ENCODE data around the gene SPRYD3. TPM values are rescaled to one million over a fixed set of nuclear protein-coding genes. Genes with fewer than 3 reads are reported as not detected.

SPRYD3 gene, protein sequence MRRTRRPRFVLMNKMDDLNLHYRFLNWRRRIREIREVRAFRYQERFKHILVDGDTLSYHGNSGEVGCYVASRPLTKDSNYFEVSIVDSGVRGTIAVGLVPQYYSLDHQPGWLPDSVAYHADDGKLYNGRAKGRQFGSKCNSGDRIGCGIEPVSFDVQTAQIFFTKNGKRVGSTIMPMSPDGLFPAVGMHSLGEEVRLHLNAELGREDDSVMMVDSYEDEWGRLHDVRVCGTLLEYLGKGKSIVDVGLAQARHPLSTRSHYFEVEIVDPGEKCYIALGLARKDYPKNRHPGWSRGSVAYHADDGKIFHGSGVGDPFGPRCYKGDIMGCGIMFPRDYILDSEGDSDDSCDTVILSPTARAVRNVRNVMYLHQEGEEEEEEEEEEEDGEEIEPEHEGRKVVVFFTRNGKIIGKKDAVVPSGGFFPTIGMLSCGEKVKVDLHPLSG
- 10 to 100 TPM; 19.0 to 20.2 TPM for total RNA-seq

DNA sequence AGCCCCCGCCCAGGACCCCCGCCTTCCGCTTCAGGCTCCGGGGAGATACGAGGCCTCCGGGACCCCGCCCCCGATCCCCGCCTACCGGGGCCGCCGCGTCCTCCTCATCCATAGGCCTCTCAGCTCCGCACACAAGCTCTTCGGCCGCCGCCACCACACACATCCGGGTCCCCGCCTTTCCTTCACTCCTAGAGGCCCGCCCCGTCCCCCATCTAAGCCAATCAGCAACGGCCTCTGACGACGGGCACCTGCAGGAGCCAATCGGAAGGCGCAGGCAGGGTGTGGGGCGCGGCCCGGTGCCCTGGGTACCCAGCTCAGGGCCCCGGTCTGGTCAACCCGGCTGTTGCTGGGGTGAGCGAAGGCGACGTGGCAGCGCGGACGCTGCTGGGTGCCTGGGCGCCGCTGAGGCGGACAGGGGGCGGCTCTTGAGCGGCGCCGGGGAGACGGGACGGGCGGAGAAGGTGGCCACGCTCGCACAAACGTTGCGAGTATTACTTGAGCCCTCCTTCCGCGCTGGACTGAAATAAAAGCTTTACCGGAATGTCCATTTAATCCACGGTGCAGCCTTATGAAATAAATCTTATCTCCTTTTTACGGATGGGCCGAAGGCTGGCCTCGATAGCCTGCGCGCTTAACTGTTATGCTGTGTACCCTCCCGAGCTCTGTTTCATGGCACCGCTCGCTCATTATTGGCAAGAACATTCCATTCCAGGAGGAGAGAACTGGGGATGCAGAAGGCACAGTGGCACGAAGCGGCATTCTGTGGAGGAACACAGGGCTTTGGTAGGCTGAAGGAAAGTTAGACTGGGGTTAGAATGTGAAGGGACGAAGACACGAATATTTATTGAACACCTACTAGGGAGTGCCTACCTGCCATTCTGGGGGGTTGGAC lies at the start of gene SPRYD3:
SPRYD3 (minus strand) TSS at position 165 of the 892 bp plus-strand sequence; CDS start at position 108, 57 bp downstream.
- Mint-ChIP-seq H3K27ac (peak within 1 kb of the TSS; percentile 95), H3K27me3 (no peaks in the 10 kb centered on the region), H3K4me1 (peaks cover 37% of the 10 kb centered on the region), H3K4me3 (peak within 1 kb of the TSS; percentile 90), H3K9me3 (peaks cover 2% of the 10 kb centered on the region), H3K36me3 (ENCODE audit: low read depth) (peaks cover 30% of the 10 kb centered on the region)
- POLR2A ChIA-PET = interaction anchor here (0.7 to 1.4 kb wide), 3 partner anchors 12 to 73 kb away, joined by 3 to 6 read pairs (median 5); partner anchors contain the start of gene EIF4B
- CTCF ChIA-PET = interaction anchor here (0.7 to 4.3 kb wide), 14 partner anchors 8 to 80 kb away, joined by 3 to 39 read pairs (median 4); partner anchors contain the start of gene SOAT2
- peak; percentile 97 for DNase-seq

DNA sequence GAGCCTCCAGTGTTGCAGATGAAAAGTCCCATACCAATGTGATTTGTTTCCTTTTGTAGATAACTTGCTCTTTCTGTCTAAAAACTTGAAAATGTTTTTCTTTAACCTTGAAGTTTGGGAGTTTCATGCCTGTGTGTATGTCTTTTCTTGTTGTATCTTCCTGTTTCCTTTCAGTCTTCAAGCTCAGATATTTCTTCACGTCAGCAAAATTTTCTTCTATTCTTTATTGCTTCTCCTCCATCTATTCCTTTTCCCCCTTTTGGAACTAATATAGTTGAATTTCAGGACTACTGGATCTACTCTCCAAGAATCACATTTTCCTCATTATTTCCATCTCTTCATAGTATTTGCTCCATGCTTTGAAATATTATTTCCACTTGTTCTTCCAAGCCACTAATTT lies 48.0 kb upstream of the SPRYD3 start:
- no peak for DNase-seq
- peaks cover 4% of the 10 kb centered on the region for H3K27me3 Mint-ChIP-seq
- peaks cover 3% of the 10 kb centered on the region for H3K4me1 Mint-ChIP-seq
- no peaks in the 10 kb centered on the region for H3K36me3 Mint-ChIP-seq (ENCODE audit: low read depth)
- H3K9me3 Mint-ChIP-seq = no peaks in the 10 kb centered on the region
- ChIA-PET POLR2A (no interaction called here), CTCF (no interaction called here)
- H3K4me3 Mint-ChIP-seq = no peak overlapping the region
- no peak overlapping the region for H3K27ac Mint-ChIP-seq

DNA sequence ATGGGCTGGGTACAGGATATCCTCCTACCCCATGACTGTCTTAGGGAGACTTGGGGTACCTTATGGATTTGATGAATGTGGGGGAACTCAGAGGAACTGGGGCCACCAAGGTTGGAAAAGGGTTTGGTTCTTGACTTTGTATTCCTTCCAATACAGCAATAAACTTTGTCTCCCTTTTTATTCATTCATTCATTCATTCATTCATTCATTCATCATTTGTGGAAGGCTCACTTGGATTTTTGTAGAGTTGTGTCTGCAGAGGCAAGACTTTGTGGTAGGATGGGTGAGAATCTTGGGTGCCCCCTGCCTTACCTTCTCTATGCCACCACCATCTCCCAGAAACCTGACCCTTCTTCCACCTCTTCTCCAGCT lies 45.1 kb upstream of the SPRYD3 start:
- H3K36me3 Mint-ChIP-seq (ENCODE audit: low read depth) = no peaks in the 10 kb centered on the region
- POLR2A ChIA-PET = no interaction called here
- CTCF ChIA-PET = no interaction called here
- peaks cover 3% of the 10 kb centered on the region for H3K4me1 Mint-ChIP-seq
- DNase-seq = no peak
- H3K27ac Mint-ChIP-seq = no peak overlapping the region
- no peaks in the 10 kb centered on the region for H3K9me3 Mint-ChIP-seq
- peaks cover 4% of the 10 kb centered on the region for H3K27me3 Mint-ChIP-seq
- no peak overlapping the region for H3K4me3 Mint-ChIP-seq

DNA sequence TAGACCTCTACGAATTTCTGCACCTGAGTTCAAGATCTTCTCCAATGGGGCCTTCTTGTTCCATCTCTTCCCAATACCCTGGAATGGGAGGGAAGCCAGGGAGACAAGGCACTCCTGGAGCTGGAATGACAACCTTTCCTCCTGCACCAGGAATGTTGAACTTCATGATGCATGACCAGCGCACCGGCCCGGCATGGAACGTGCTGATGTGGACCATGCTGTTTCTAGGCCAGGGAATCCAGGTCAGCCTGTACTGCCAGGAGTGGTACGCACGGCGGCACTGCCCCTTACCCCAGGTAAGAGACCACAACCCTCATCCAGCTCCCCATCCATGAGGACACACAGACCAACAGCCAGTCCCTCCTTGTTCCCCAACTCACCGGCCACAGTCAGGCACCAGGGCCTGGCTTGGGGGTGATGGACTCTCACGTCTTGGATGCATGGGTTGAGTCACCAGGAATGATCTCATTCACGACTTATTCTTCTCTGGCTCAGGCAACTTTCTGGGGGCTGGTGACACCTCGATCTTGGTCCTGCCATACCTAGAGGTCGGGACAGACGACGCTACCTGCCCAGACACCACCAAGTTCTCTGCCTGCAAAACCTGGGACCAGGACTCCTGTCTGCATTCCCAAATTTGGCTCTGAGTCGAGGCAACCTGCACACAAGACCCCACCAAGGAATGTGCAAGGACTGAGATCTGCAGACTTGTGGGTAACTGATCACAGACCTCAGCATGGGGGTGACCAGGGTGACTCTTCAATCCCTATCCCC lies 44.6 kb upstream of the SPRYD3 start:
- peaks cover 4% of the 10 kb centered on the region for H3K27me3 Mint-ChIP-seq
- CTCF ChIA-PET = interaction anchor here (1.0 to 1.2 kb wide), 2 partner anchors 25 to 39 kb away, joined by 3 read pairs; no protein-coding TSS in a partner anchor
- H3K36me3 Mint-ChIP-seq (ENCODE audit: low read depth) = no peaks in the 10 kb centered on the region
- no peak overlapping the region for H3K4me3 Mint-ChIP-seq
- no peak overlapping the region for H3K27ac Mint-ChIP-seq
- no peak for DNase-seq
- peaks cover 3% of the 10 kb centered on the region for H3K4me1 Mint-ChIP-seq
- no peaks in the 10 kb centered on the region for H3K9me3 Mint-ChIP-seq
- POLR2A ChIA-PET = interaction anchor here (0.6 kb wide), 1 partner anchor 1042 kb away, joined by 3 read pairs; no protein-coding TSS in a partner anchor

DNA sequence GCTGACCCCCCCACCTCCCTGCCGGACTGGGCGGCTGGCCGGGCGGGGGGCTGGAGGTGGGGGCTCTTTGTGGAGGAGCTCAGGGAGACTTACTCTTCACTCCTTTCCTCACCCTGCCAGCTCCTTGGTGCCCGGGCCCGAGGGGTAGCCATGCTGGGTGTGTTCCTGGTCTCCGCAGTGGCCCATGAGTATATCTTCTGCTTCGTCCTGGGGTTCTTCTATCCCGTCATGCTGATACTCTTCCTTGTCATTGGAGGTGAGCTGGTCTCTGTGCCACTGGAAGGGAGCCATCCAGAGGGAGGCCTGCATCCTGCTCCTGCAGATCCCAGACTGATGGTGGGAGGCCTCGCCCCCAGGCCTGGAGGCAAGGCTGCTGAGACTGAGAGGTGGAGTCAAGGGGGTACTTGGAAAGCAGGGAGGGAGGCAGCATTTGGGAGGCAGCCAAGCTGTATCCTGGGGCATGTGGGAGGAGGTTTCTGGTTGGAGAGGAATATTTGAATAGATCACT lies 43.8 kb upstream of the SPRYD3 start:
- CTCF ChIA-PET = interaction anchor here (1.0 to 1.2 kb wide), 2 partner anchors 24 to 38 kb away, joined by 3 read pairs; no protein-coding TSS in a partner anchor
- H3K4me3 Mint-ChIP-seq = no peak overlapping the region
- peaks cover 3% of the 10 kb centered on the region for H3K4me1 Mint-ChIP-seq
- no peaks in the 10 kb centered on the region for H3K9me3 Mint-ChIP-seq
- POLR2A ChIA-PET = interaction anchor here (0.6 kb wide), 1 partner anchor 1041 kb away, joined by 3 read pairs; no protein-coding TSS in a partner anchor
- DNase-seq = no peak
- no peaks in the 10 kb centered on the region for H3K36me3 Mint-ChIP-seq (ENCODE audit: low read depth)
- no peak overlapping the region for H3K27ac Mint-ChIP-seq
- peaks cover 4% of the 10 kb centered on the region for H3K27me3 Mint-ChIP-seq

DNA sequence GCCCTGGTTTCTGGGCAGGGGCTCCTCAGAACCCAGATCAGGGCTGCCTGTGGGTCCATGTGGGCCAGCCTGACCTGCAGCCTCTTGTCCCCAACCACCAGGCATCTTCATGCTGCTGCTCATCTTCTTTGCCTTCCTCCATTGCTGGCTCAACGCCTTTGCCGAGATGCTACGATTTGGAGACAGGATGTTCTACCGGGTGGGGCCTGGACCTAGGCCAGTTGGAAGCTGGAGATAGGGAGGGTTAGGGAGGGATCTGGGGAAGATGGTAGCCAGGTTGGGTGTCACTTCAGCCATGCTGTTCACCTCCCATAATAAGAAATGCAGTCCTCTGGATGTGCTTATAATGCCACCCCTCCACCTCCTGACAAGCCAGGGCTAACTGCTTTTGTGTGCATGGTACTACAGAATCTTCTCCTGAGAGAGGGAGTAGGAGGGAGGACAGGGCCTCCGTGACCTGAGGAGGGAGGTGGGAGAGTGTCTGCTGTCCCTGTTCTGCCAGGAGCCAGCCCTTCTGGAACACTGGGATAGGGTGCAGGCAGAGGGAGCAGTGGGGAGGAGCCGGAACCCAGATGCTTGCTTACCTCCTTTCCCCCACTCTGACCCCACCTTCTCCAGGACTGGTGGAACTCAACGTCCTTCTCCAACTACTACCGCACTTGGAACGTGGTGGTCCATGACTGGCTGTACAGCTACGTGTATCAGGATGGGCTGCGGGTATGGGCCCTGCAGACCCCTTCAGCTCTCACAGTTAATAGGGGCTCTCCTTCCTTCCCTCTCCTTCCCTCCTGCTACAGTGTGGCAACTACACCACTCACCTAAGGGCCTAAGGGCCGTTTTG lies 41.7 kb upstream of the SPRYD3 start:
- no peaks in the 10 kb centered on the region for H3K4me1 Mint-ChIP-seq
- ChIA-PET CTCF (interaction anchor here (0.6 kb wide), 1 partner anchor 177 kb away, joined by 3 read pairs; no protein-coding TSS in a partner anchor), POLR2A (no interaction called here)
- H3K36me3 Mint-ChIP-seq (ENCODE audit: low read depth) = no peaks in the 10 kb centered on the region
- no peak overlapping the region for H3K27ac Mint-ChIP-seq
- no peaks in the 10 kb centered on the region for H3K9me3 Mint-ChIP-seq
- H3K27me3 Mint-ChIP-seq = no peaks in the 10 kb centered on the region
- H3K4me3 Mint-ChIP-seq = no peak overlapping the region
- no peak for DNase-seq

DNA sequence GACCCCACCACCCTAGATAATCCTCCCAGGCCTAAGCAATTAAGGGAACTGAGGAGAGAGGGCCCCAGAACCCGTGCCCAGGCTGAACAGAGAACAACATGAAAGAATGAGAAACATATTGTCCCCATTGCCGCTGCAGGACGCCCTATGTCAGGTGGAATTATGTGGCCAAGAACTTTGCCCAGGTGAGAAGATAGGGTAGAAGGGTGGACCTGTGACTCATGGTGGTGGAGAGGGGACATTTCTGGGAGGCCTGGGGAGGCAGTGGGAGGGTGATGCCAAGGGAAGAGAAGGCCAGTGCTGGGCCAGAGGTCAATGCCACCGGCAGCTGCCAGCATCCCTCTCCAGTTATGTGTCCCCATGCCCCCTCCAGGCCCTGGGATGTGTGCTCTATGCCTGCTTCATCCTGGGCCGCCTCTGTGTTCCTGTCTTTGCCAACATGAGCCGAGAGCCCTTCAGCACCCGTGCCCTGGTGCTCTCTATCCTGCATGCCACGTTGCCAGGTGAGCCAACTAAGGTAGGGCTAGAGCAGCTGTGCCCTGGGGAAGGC lies 39.6 kb upstream of the SPRYD3 start:
- Mint-ChIP-seq H3K4me3 (no peak overlapping the region), H3K27me3 (no peaks in the 10 kb centered on the region), H3K9me3 (no peaks in the 10 kb centered on the region), H3K36me3 (ENCODE audit: low read depth) (no peaks in the 10 kb centered on the region), H3K4me1 (no peaks in the 10 kb centered on the region), H3K27ac (no peak overlapping the region)
- ChIA-PET CTCF (interaction anchor here (1.2 to 2.1 kb wide), 2 partner anchors 19 to 40 kb away, joined by 4 to 6 read pairs; partner anchors contain the start of gene SPRYD3), POLR2A (no interaction called here)
- no peak for DNase-seq

DNA sequence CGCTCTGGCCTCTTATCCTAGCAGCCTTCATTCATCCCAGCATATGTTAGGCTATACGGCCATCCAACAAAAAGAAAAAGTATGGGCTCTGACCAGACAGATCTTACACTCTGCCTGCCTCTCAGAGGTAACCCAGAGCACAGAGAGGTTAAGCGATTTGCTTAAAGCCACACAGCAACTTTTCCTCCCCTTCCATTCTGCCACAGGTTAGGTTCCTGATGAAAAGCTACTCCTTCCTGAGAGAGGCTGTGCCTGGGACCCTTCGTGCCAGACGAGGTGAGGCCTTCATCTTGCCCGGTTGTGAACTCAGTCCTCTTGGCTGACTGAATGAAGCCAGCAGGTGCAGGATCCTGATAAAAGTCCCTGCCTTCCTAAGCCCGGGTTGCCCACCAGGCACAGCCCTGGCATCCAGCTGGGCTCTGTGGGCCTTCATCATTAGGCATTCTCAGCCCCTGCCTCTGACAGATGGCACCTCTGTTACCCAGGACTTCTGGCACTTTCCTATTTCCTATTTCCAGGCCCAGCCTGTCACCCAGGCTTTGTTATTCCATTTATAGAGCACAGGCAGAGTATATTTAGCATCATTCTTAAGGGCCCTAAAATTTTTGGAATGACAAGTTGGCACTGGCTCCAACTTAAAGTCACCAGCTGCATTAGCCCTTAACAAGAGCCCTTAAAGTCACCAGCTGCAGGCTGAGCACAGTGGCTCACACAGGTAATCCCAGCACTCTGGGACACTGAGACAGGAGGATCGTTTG lies 36.9 kb upstream of the SPRYD3 start:
- POLR2A ChIA-PET = no interaction called here
- Mint-ChIP-seq H3K36me3 (ENCODE audit: low read depth) (no peaks in the 10 kb centered on the region), H3K4me3 (no peak overlapping the region), H3K9me3 (no peaks in the 10 kb centered on the region), H3K4me1 (no peaks in the 10 kb centered on the region), H3K27me3 (peaks cover 2% of the 10 kb centered on the region), H3K27ac (no peak overlapping the region)
- DNase-seq = no peak
- CTCF ChIA-PET = interaction anchor here (0.7 to 3.0 kb wide), 2 partner anchors 44 to 1965 kb away, joined by 5 to 11 read pairs; no protein-coding TSS in a partner anchor

DNA sequence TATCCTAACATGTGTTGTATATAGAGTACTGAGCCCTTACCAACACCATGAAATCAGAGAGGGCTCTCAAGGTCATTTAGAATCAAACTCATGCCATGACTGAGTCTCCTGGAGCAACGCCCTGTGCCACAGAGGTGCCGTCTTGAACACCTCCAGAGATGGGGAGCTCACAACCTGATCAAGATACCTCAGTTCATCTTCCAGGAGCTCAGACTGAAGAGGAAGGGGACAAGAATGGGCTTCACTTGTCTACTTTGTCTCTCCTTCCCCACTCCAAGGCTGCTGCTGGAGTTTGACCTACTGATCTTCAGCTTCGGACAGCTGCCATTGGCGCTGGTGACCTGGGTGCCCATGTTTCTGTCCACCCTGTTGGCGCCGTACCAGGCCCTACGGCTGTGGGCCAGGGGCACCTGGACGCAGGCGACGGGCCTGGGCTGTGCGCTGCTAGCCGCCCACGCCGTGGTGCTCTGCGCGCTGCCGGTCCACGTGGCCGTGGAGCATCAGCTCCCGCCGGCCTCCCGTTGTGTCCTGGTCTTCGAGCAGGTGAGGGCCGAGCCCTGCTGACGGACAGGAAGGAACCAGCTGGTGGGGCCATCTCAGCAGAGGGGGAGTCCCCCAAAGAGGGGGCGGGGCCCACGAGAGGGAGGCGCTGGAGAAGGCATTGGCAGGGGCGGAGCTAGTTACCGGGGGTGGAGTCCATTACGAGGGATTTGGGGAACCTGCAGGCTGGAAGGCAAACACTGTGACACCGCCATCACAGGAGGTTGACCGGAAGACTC lies 36.1 kb upstream of the SPRYD3 start:
- H3K27me3 Mint-ChIP-seq = peaks cover 2% of the 10 kb centered on the region
- no peaks in the 10 kb centered on the region for H3K36me3 Mint-ChIP-seq (ENCODE audit: low read depth)
- no peak overlapping the region for H3K27ac Mint-ChIP-seq
- DNase-seq = no peak
- CTCF ChIA-PET = interaction anchor here (3.0 kb wide), 1 partner anchor 45 kb away, joined by 11 read pairs; no protein-coding TSS in a partner anchor
- POLR2A ChIA-PET = no interaction called here
- no peak overlapping the region for H3K4me3 Mint-ChIP-seq
- H3K9me3 Mint-ChIP-seq = no peaks in the 10 kb centered on the region
- H3K4me1 Mint-ChIP-seq = no peaks in the 10 kb centered on the region

DNA sequence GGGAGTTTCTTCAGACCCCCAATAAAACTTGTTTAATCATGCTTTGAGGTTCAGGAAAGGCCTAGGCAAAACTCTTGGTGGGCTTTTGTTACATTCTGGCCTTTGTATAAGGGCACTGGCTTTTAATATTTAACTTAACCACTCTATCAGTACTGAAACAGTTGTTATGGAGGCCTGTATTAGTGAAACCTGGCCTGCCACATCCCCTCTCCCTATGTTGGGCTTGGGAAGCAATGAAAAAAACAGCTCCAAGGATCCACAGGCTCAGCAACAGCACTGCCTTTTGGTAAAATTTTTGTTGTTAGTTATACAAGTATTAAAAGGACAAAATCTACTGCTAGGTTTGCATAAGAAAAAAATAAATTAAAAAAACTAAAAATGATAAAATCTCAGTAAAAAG lies 34.8 kb upstream of the SPRYD3 start:
- no peak for DNase-seq
- Mint-ChIP-seq H3K27ac (no peak overlapping the region), H3K4me3 (no peak overlapping the region), H3K36me3 (ENCODE audit: low read depth) (no peaks in the 10 kb centered on the region), H3K27me3 (peaks cover 2% of the 10 kb centered on the region), H3K9me3 (no peaks in the 10 kb centered on the region), H3K4me1 (no peaks in the 10 kb centered on the region)
- ChIA-PET CTCF (interaction anchor here (0.6 kb wide), 1 partner anchor 544 kb away, joined by 3 read pairs; no protein-coding TSS in a partner anchor), POLR2A (no interaction called here)
